Nucleus accumbens (tissue), 56 donors: Measurements from ENCODE around the gene SRPX2.

Source experiments
- DNase-seq, 56 donors: peaks; one replicate each; lab custom pipeline; 2025; lab: John Stamatoyannopoulos, UW

SRPX2 gene

GRCh38 chrX:100649550-100650356 is 5.8 kb downstream of the SRPX2 start:
- peak in 2 of 56 donors; percentile 1 to 22 for DNase-seq

GRCh38 chrX:100650841-100651240 is 6.8 kb downstream of the SRPX2 start:
- no peak for DNase-seq

DNA sequence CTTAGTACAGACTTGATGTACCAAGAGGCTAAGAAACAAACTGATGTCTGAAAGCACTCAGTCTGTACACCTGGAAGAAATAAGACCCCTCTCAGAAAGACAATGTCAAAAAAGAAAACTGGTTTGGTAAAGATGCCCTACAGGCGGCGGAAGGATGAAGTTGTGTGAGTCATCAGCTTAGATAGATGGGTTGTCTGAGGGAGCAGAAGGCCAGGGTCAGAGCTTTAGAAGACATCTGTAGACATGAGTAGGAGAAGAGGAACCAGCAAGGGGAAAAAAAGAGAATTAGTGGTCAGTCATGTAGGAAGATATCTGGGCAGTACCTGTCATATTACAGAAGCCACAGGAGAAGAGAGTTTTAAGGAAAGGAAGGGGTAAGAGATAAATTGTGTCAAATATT is 8.3 kb downstream of the SRPX2 start:
- no peak for DNase-seq

DNA sequence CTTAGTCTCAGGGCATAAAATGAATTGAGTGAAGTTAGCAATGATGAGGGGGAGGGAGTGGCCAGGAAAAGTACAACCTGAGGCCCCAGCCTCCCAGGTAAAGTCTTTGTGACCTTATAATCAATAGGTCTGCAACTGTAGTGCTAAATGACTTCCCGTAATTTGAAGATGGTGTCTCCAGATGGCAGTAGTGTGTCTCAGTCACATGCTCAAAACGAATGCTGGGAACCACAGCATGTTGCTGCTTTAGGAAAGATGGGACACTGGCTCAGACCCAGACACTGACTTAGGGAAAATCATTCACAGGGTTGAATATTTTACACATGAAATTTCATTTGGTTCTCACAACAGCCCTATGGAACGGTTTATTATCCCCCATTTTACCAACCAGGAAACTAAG is 10.3 kb downstream of the SRPX2 start:
- DNase-seq = no peak

- DNase-seq = no peak
These were observed 15.0 kb downstream of the SRPX2 start for GRCh38 chrX:100658941-100659381.

- DNase-seq = no peak
These were observed 15.6 kb downstream of the SRPX2 start for GRCh38 chrX:100659431-100660137.

GRCh38 chrX:100662170-100662569 is 18.2 kb downstream of the SRPX2 start:
- DNase-seq = no peak

DNA sequence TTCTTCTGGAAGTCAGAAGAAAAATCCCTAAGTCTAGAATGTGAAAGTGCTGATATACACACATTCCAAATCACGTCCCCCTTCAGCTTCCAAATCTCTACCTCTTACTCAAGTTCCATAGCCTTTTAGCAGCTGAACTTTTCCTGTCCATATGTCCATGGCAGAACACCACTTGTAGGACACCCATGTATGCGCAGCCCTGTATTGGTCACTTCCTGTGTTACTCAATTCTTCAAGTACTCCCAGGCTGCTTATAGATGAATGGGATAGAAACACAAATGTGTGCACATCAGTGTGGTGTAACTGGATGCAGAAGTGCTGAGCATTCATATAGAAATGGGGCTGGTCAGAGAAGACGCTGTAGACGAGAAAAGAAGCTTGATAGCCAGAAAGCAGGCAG is 18.8 kb downstream of the SRPX2 start:
- DNase-seq = no peak

- DNase-seq = no peak
These were observed 19.6 kb downstream of the SRPX2 start for GRCh38 chrX:100663642-100664041.

DNA sequence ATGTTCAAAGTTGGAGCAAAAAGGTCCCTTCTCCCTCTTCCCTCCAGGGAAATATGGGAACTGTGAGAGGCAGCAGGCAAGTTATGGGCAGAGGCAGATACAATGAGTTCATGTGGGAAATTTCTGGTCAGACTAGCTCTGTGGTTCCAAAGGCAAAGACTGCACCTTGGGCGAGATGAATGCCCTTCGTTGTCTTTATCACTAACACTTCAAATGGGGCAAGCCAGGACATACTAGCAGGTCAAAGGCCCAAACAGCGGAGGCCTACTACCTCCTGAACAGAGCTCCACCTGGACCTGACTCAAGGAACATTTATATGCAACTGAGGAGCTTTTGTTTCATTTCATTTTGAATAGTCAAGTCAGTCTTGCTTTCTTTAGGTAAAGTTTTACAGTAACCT is 29.0 kb downstream of the SRPX2 start:
- no peak for DNase-seq

DNA sequence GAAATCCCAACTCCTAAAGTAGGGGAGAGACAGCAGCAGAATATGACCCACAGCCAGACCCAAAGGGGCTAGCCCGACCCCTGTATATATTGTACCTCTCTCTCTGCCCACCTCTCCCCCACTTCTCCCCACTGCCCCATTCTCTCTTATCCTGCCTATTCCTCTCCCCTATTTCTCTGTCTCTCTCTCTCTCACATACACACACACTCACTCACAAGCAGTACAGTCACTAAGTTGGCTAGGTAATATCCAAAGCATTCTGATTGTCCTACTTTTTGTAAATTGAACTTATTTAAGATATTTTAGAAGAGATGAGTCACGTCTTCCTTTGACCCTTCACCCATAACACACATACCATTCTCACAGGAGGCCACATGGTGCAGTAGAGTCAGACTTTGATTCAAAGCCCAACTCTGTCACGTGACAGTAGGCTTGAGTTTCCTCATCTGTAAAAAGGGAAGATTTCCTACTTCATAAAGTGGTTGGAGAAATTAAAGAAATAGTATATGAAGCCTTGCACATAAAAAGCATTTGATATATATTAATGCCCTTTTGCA is 29.5 kb downstream of the SRPX2 start:
- no peak for DNase-seq

DNA sequence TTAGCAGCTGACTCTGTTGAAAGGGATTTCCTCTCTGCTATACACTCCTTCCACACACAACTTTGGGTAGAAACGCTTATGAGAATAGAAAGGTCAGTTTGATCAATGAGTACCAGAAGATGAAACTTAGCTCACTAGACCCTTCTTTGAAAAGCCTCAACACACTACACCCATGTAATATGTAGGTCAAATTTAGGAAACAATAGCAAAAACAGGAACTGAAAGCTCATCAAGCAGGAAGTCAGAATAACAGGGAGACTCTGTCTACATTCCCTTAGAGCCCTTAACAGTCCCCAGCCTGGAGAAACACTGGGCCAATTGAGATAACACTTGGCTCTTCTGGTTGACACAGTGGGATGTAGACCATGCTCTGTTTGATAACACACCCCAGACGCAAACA is 30.7 kb downstream of the SRPX2 start:
- DNase-seq = no peak

DNA sequence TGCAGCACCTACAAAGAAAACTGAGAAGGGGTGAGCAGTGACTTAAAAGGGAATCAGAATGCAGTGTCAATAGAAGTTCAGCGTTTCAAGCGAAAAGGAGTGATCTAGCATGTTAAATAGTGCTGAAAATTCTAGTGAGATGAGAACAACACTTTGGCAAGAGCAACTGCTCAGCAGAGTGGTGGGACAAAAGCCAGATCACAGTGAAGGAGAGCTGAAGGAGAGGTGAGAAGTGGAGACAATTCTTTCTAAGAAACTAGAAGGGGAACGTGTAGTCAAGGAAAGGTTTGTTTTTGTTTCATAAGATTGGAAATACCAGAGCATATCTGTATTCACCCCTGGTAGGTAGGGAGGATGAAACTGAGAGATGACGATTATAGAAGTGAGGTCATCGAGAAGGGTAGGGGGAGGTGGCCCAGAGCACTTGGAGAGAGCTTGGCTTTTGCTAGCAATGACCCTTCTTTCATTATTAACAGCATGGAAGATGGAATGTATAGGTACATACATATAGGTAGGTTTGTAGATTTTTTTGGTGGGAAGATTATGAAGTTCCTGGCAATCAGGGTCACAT is 33.7 kb downstream of the SRPX2 start:
- DNase-seq = no peak

- no peak for DNase-seq
These were observed 36.8 kb downstream of the SRPX2 start for GRCh38 chrX:100680756-100681155.

- no peak for DNase-seq
These were observed 37.6 kb downstream of the SRPX2 start for GRCh38 chrX:100681599-100681998.

GRCh38 chrX:100682939-100683338 is 38.9 kb downstream of the SRPX2 start:
- no peak for DNase-seq

GRCh38 chrX:100685284-100685996 is 41.4 kb downstream of the SRPX2 start:
- peak in 50 of 56 donors; percentile 0 to 78 (median 35) for DNase-seq

DNA sequence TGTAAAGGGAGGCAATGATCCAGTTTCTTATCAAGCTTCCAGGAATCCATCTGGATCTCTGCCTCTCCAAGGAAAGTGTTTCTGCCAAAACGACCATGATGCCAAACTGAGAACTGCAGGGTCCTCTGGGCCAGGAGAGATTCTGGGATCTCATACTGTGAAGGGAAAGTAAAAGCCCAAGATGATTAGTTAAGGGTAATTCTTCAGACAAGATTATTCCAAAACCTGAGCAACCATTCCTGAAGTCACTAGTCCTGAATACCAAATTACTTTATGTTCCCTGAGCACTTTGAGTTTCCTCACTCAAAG is 42.0 kb downstream of the SRPX2 start:
- no peak for DNase-seq

DNA sequence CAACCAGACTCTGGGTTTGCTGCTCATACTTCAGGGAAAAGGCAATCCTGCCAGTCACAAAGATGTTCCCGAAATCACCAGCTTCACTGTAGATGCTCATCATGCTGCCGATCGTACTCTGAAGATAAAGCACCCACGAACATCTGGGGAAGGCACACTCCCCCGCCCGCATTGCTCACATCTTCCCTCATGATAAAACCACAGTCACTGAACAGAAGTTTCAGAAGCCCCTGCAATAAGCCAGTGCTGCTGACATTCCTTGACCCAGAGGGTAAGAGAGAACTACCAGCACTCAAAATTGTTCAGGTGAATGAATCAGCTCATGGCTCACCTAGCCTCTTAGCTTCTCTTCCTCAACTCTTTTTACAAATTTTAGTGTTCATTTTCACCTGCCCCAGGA is 43.1 kb downstream of the SRPX2 start:
- DNase-seq = peak in 1 of 56 donors; percentile 1

DNA sequence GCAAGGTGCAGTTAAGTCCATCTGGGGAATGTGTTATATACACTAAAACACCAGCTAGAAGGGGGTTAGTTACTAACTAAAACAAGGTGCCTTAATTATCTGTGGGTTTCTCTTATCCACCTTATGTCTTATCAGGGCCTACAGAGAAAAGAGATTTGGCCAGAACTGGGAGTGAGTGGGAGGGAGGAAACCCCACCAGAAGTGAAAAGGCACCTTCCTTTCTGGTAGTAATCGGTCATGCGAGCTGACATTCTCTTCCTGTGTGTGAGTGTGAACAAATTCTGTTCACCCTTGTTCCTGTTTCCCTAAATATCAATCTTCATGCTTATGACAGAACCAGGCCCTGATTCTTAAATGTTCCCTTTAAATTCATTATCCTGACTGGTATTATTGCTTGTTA is 43.5 kb downstream of the SRPX2 start:
- no peak for DNase-seq

DNA sequence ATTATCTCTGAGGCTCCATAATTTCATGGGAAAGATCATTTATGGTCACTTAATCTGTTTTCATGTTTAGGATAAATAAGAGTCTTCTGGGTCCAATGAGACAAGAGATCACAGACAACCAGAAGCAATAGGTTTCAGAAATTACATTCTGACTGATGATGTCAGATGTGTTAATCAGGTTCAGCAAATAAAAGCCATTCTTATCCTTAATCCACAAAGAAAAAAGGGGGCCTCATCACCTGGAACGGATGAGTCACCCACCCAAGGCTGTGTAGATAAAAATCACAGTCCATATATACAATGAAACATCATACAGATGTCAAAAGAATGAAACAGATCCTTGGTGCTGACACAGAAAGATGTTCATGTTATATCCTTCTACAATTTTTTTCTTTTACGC is 51.3 kb downstream of the SRPX2 start:
- DNase-seq = no peak
